HepG2 (cell line): ENCODE measurements around the gene MECR. TPM values are rescaled to one million over a fixed set of nuclear protein-coding genes. Genes with fewer than 3 reads are reported as not detected.

Source experiments
- ATAC-seq: fragments of 200-7000 bp; cut with Tn5 transposase; 3 replicates; pipeline ENCODE4 v1.9.1; 2020; ENCODE audit warnings: mild to moderate bottlenecking, moderate library complexity
- Bru-seq: library from RNA; stranded (reverse); fragments of 400-500 nt; gene quantifications from one replicate; lab custom pipeline; 2021; lab: Mats Ljungman, UMichigan
- BruChase-seq, 2 experiments: library from RNA; stranded (reverse); fragments of 400-500 nt; gene quantifications; one replicate each; lab custom pipeline; 2021; lab: Mats Ljungman, UMichigan
- BruUV-seq: library from RNA; stranded (reverse); fragments of 400-500 nt; replicated peaks from 2 replicates; lab custom pipeline; 2021; lab: Mats Ljungman, UMichigan
- CTCF ChIA-PET: fragments of 300-600 bp; formaldehyde crosslinking; extraction: SDS; loops from one replicate; lab custom pipeline; 2021; ENCODE audit warnings: low total read pairs, inconsistent platforms, low intra/inter-chr PET ratio; lab: Yijun Ruan, JAX
- POLR2A ChIA-PET: fragments of 350-600 bp; sonication (Branson Sonifier 250); formaldehyde crosslinking; loops from one replicate; lab custom pipeline; 2020; ENCODE audit warnings: antibody characterized with exemption, inconsistent platforms; lab: Yijun Ruan, JAX
- DNase-seq: peaks from one replicate; pipeline ENCODE4 v3.0.0-alpha.2; 2015; ENCODE audit warnings: low spot score
- FAIRE-seq: peaks from 3 replicates; lab custom pipeline; 2011; peaks lifted over from hg19 to GRCh38; lab: Jason Lieb, UNC
- H2AFZ ChIP-seq: one replicate; pipeline ENCODE4 v1.6.1; 2011; ENCODE audit warnings: low read length, inconsistent platforms
- H3K27ac ChIP-seq: fragments of 300-600 bp; 3 replicates; pipeline ENCODE4 v1.8.0; 2011; ENCODE audit warnings: mixed run types, mild to moderate bottlenecking, mixed read lengths, low read length, inconsistent platforms; ENCODE audit not compliant: insufficient read depth; ENCODE audit errors: extremely low read length
- H3K27me3 ChIP-seq, 2 experiments: fragments of 200-600 bp in 1 of 2; 2 replicates in 1 of 2; 3 replicates in 1 of 2; pipeline versions ENCODE4 v1.6.0 to v1.8.0; 2011; ENCODE audit warnings: low read length in 2 of 2, mild to moderate bottlenecking in 2 of 2, moderate library complexity in 2 of 2, inconsistent platforms in 1 of 2; ENCODE audit not compliant: insufficient read depth in 2 of 2, control insufficient read depth in 1 of 2
- H3K36me3 ChIP-seq, 2 experiments: fragments of 200-600 bp in 1 of 2; replicated peaks in 1 of 2; 2 replicates in 1 of 2; 3 replicates in 1 of 2; pipeline versions ENCODE4 v1.5.1 to v1.8.0; 2011; ENCODE audit warnings: low read length in 2 of 2, inconsistent platforms in 1 of 2; ENCODE audit not compliant: insufficient read depth in 2 of 2, control insufficient read depth in 1 of 2
- H3K4me1 ChIP-seq: 2 replicates; pipeline ENCODE4 v1.5.1; 2012; ENCODE audit warnings: low read length, inconsistent platforms; ENCODE audit not compliant: insufficient read depth
- H3K4me2 ChIP-seq: 2 replicates; pipeline ENCODE4 v1.6.0; 2011; ENCODE audit warnings: low read depth, low read length, inconsistent platforms
- H3K4me3 ChIP-seq, 3 experiments: fragments of 200-600 bp in 1 of 3; sonication (generic), shearing (Covaris generic) in 1 of 3; replicated peaks in 1 of 3; 2 replicates each; pipeline ENCODE4 v1.5.1; 2011 to 2016; ENCODE audit warnings: low read length in 3 of 3, inconsistent platforms in 2 of 3, low read depth in 2 of 3, mild to moderate bottlenecking in 2 of 3, control low read depth in 1 of 3, mixed read lengths in 1 of 3; ENCODE audit not compliant: insufficient read depth in 1 of 3
- H3K79me2 ChIP-seq: one replicate; pipeline ENCODE4 v1.6.1; 2011; ENCODE audit warnings: low read length, inconsistent platforms; ENCODE audit not compliant: insufficient read depth
- H3K9ac ChIP-seq: 2 replicates; pipeline ENCODE4 v1.6.0; 2011; ENCODE audit warnings: mild to moderate bottlenecking, low read depth, low read length, inconsistent platforms; ENCODE audit not compliant: insufficient read depth
- H3K9me3 ChIP-seq: 2 replicates; pipeline ENCODE4 v1.5.1; 2012; ENCODE audit warnings: mild to moderate bottlenecking, low read length
- H4K20me1 ChIP-seq: 2 replicates; pipeline ENCODE4 v1.6.0; 2011; ENCODE audit warnings: inconsistent platforms, mild to moderate bottlenecking, low read length, moderate library complexity; ENCODE audit not compliant: insufficient read depth
- ADNP ChIP-seq: sonication (generic); formaldehyde crosslinking; IDR thresholded peaks from 2 replicates; pipeline ENCODE4 v1.4.0; 2020; ENCODE audit warnings: missing genetic modification reagents
- GPN1 ChIP-seq: sonication (generic); formaldehyde crosslinking; IDR thresholded peaks from 2 replicates; pipeline ENCODE4 v1.5.1; 2020; ENCODE audit warnings: missing genetic modification reagents, borderline replicate concordance
- HNRNPH1 ChIP-seq: fragments of 200-400 bp; formaldehyde crosslinking; optimal IDR thresholded peaks from 2 replicates; pipeline ENCODE3; 2017; ENCODE audit warnings: mild to moderate bottlenecking, low read depth, low read length
- LBX2 ChIP-seq: sonication (generic); formaldehyde crosslinking; IDR thresholded peaks from 2 replicates; pipeline ENCODE4 v1.5.0; 2020; ENCODE audit warnings: missing genetic modification reagents, mild to moderate bottlenecking, borderline replicate concordance
- MAFG ChIP-seq: sonication (generic); formaldehyde crosslinking; IDR thresholded peaks from 2 replicates; pipeline ENCODE4 v1.5.1; 2020; ENCODE audit warnings: mild to moderate bottlenecking, missing genetic modification reagents
- PHF20 ChIP-seq: sonication (generic); formaldehyde crosslinking; IDR thresholded peaks from 2 replicates; pipeline ENCODE4 v1.5.0; 2020; ENCODE audit warnings: mild to moderate bottlenecking, missing genetic modification reagents
- REL ChIP-seq: sonication (generic); formaldehyde crosslinking; conservative IDR thresholded peaks from 2 replicates; pipeline ENCODE4 v1.8.0; 2022; ENCODE audit warnings: mild to moderate bottlenecking, missing genetic modification reagents, moderate library complexity
- TAF15 ChIP-seq: fragments of 200-400 bp; formaldehyde crosslinking; IDR thresholded peaks from one replicate; pipeline ENCODE4 v1.6.1; 2018; ENCODE audit warnings: mild to moderate bottlenecking, low read depth, low read length; ENCODE audit not compliant: poor library complexity, severe bottlenecking
- ZNF256 ChIP-seq: sonication (generic); formaldehyde crosslinking; conservative IDR thresholded peaks from 2 replicates; pipeline ENCODE4 v1.4.0; 2020; ENCODE audit warnings: missing genetic modification reagents
- ZNF383 ChIP-seq: sonication (generic); formaldehyde crosslinking; IDR thresholded peaks from 2 replicates; pipeline ENCODE4 v1.4.0; 2020; ENCODE audit warnings: missing genetic modification reagents, mild to moderate bottlenecking, borderline replicate concordance
- ZNF44 ChIP-seq: sonication (generic); formaldehyde crosslinking; IDR thresholded peaks from 2 replicates; pipeline ENCODE4 v1.5.1; 2020; ENCODE audit warnings: mild to moderate bottlenecking, missing genetic modification reagents
- ZNF513 ChIP-seq: sonication (generic); formaldehyde crosslinking; conservative IDR thresholded peaks from 2 replicates; pipeline ENCODE4 v1.5.0; 2020; ENCODE audit warnings: missing genetic modification reagents
- ZNF672 ChIP-seq: sonication (generic); formaldehyde crosslinking; IDR thresholded peaks from 2 replicates; pipeline ENCODE4 v1.8.1; 2022; ENCODE audit warnings: missing genetic modification reagents
- ZZZ3 ChIP-seq: sonication (generic); formaldehyde crosslinking; IDR thresholded peaks from 2 replicates; pipeline ENCODE4 v1.4.0; 2020; ENCODE audit warnings: missing genetic modification reagents, mild to moderate bottlenecking, borderline replicate concordance
- WGBS: methylation state at CpG from one replicate; pipeline ENCODE4 v1.1.6; 2017; ENCODE audit warnings: low lambda C conversion rate; 5-methylcytosine and 5-hydroxymethylcytosine counted together
- in situ Hi-C: cut with HindIII; loops from 2 replicates; pipeline ENCODE4 v1.10.0; 2017; ENCODE audit warnings: low pct_unique_long_range_greater_than_20kb; ENCODE audit not compliant: extremely low pct_ligation_motif_present
- intact Hi-C: fragments of 100-400 bp; cut with micrococcal nuclease; formaldehyde crosslinking; loops from one replicate; pipeline ENCODE4 v1.10.0; 2022; ENCODE audit not compliant: unreplicated experiment
- long read RNA-seq, 2 experiments: library from RNA in 1 of 2; library from polyadenylated mRNA in 1 of 2; stranded (forward) in 1 of 2; unstranded in 1 of 2; transcript quantifications; one replicate each; pipeline ENCODE4 v2.0.0, GENCODE V29; 2019 to 2022
- polyA minus RNA-seq, 3 experiments: library from RNA; depleted of rRNA, polyadenylated mRNA; stranded (reverse); fragments of >200 nt; gene quantifications; 2 replicates each; pipeline ENCODE4 v1.2.3, GENCODE V29; 2011; ENCODE audit warnings: low replicate concordance in 1 of 3
- polyA plus RNA-seq, 8 experiments: library from polyadenylated mRNA; depleted of rRNA in 3 of 8; stranded (reverse) in 7 of 8; unstranded in 1 of 8; fragments of >200 nt; fragmentation: Illumina TruSeq in 4 of 8; extraction: Trizol in 4 of 8; gene quantifications; 2 replicates each; pipeline versions ENCODE4 v1.2.1 to v1.2.3, GENCODE V29; 2011 to 2016; ENCODE audit warnings: low read depth in 4 of 8, missing spikeins in 1 of 8, mixed read lengths in 1 of 8; ENCODE audit not compliant: insufficient read depth in 1 of 8
- total RNA-seq, 5 experiments: library from RNA; depleted of rRNA; stranded (reverse); fragments of >200 nt; fragmentation: Illumina TruSeq; extraction: Trizol; gene quantifications; 2 replicates each; pipeline ENCODE4 v1.2.3, GENCODE V29; 2016; ENCODE audit warnings: low read depth in 1 of 5

MECR gene, protein sequence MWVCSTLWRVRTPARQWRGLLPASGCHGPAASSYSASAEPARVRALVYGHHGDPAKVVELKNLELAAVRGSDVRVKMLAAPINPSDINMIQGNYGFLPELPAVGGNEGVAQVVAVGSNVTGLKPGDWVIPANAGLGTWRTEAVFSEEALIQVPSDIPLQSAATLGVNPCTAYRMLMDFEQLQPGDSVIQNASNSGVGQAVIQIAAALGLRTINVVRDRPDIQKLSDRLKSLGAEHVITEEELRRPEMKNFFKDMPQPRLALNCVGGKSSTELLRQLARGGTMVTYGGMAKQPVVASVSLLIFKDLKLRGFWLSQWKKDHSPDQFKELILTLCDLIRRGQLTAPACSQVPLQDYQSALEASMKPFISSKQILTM
- total RNA-seq (2016; rRNA removed; fragmentation: Illumina TruSeq; extraction: Trizol) (21.2 and 24.9 TPM in 2 replicates), polyA plus RNA-seq (2011; rRNA removed) (18.8 and 19.0 TPM in 2 replicates), polyA minus RNA-seq (2011; rRNA and poly(A)+ RNA removed; ENCODE audit: low replicate concordance) (26.2 and 47.2 TPM in 2 replicates), Bru-seq, nascent RNA (percentile 59 among the genes with signal in this experiment), BruChase-seq, experiment 1, labeled RNA remaining after a 6-hour chase (percentile 50 among the genes with signal in this experiment), BruChase-seq, experiment 2, labeled RNA remaining after a 2-hour chase (percentile 50 among the genes with signal in this experiment)
- 40.7 and 49.2 TPM in 2 replicates for total RNA-seq (2016; cell fraction: cytosol; rRNA removed; fragmentation: Illumina TruSeq; extraction: Trizol; ENCODE audit: low read depth)
- 18.4 and 19.7 TPM in 2 replicates for total RNA-seq (2016; cell fraction: insoluble cytoplasmic fraction; rRNA removed; fragmentation: Illumina TruSeq; extraction: Trizol)
- total RNA-seq (2016; cell fraction: membrane; rRNA removed; fragmentation: Illumina TruSeq; extraction: Trizol), result 43.7 and 46.5 TPM in 2 replicates
- total RNA-seq (2016; cell fraction: nucleus; rRNA removed; fragmentation: Illumina TruSeq; extraction: Trizol), result 20.0 and 20.4 TPM in 2 replicates
- 13.7 and 17.3 TPM in 2 replicates for polyA plus RNA-seq (2011; cell fraction: cytosol; rRNA removed)
- 21.4 and 26.7 TPM in 2 replicates for polyA plus RNA-seq (2011; cell fraction: nucleus; rRNA removed)
- 12.7 and 17.0 TPM in 2 replicates for polyA plus RNA-seq (2012)
- polyA plus RNA-seq (2016; cell fraction: cytosol; fragmentation: Illumina TruSeq; extraction: Trizol; ENCODE audit: low read depth), result 61.3 and 62.7 TPM in 2 replicates
- polyA plus RNA-seq (2016; cell fraction: insoluble cytoplasmic fraction; fragmentation: Illumina TruSeq; extraction: Trizol; ENCODE audit: low read depth), result 17.8 and 18.6 TPM in 2 replicates
- 46.4 and 47.2 TPM in 2 replicates for polyA plus RNA-seq (2016; cell fraction: membrane; fragmentation: Illumina TruSeq; extraction: Trizol; ENCODE audit: low read depth)
- 28.0 and 30.8 TPM in 2 replicates for polyA plus RNA-seq (2016; cell fraction: nucleus; fragmentation: Illumina TruSeq; extraction: Trizol; ENCODE audit: insufficient read depth, low read depth)
- polyA minus RNA-seq (2011; cell fraction: cytosol; rRNA and poly(A)+ RNA removed), result 8.0 and 9.2 TPM in 2 replicates
- polyA minus RNA-seq (2011; cell fraction: nucleus; rRNA and poly(A)+ RNA removed), result 22.4 and 23.0 TPM in 2 replicates
- long read RNA-seq, experiment 1, transcript MECR-201 (10 exons, 1,353 nt), result major isoform, 24 of 35 reads
- long read RNA-seq, experiment 1, partial matches to known transcripts, result 2 of 35 reads
- long read RNA-seq, experiment 1, other reads (novel, unspliced or antisense), result 7 of 35 reads
- long read RNA-seq, experiment 2, transcript MECR-201 (10 exons, 1,353 nt), result major isoform, 12 of 20 reads
- long read RNA-seq, experiment 2, partial matches to known transcripts, result 0 of 20 reads
- long read RNA-seq, experiment 2, other reads (novel, unspliced or antisense), result 6 of 20 reads

DNA sequence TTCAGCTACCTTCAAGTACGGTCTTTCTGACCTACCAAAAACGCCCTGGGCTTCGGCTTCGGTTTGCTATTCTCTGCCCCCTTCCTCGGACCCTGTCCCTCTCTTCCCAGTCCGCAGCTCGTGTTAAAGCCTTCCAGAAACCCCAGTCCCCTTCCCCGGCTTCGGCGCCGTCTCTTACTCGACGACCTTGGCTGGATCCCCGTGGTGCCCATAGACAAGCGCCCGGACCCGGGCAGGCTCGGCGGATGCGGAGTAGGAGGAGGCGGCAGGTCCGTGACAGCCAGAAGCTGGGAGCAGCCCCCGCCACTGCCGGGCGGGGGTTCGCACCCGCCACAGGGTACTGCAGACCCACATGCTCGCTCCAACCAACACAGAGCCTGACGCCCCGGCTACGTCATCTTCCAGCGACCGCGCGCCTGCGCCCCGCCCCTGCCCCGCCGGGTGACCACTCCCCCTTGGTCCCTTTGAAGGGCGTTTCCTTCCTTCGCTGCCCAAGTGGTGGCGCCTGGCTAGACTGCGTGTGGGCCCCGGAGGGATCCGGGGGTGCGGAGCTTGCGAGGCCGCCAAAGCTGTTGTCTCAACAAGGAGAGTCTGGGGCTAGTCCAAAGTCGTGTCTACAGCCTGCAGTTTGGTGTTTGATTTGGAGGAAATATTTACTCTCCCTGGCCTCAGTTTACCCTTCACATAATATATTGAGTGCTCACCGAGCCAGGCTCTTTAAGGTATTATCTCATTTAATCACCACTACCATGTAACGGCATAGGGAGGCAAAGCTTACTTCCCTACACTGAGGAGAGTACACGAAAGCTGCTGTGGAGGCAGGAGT lies at the start of gene MECR:
TSS of gene MECR (minus strand) at position 382 of the 826 bp plus-strand sequence. CDS start at position 354, 28 bp downstream.
- no peaks in the 10 kb centered on the region for H4K20me1 ChIP-seq
- ChIA-PET CTCF (no interaction called here), POLR2A (interaction anchor here (0.5 to 1.9 kb wide), 4 partner anchors 8 to 184 kb away, joined by 3 to 9 read pairs (median 4); partner anchors contain the start of gene SRSF4)
- in situ Hi-C loops (loop anchor here (10.0 kb wide), 3 partner anchors 224 to 874 kb away; no protein-coding TSS in a partner anchor), intact Hi-C loops (loop anchor here (10.0 kb wide), 2 partner anchors 114 to 1474 kb away; no protein-coding TSS in a partner anchor)
- H3K27me3 ChIP-seq, result peaks cover 0 to 17% of the 10 kb centered on the region in 2 experiments; a peak in 1 of 5 replicates
- H3K4me1 ChIP-seq, result peaks cover 56% of the 10 kb centered on the region
- H2AFZ ChIP-seq, result peak within 1 kb of the TSS; percentile 90
- WGBS, result 6% methylated on average over 22 of the region's 52 CpGs
- H3K9me3 ChIP-seq, result no peaks in the 10 kb centered on the region
- peak within 1 kb of the TSS; percentile 74 for H3K9ac ChIP-seq
- H3K27ac ChIP-seq, result peak within 1 kb of the TSS; percentile 43
- H3K36me3 ChIP-seq, result no peaks in the 10 kb centered on the region
- DNase-seq (peak; percentile 83), FAIRE-seq (peak; percentile 66), ATAC-seq (peak; percentile 94)
- no TSS peak for BruUV-seq
- peak within 1 kb of the TSS; percentile 72 to 83 (median 82) for H3K4me3 ChIP-seq
- peak within 1 kb of the TSS; percentile 94 for H3K4me2 ChIP-seq
- peaks cover 16% of the 10 kb centered on the region for H3K79me2 ChIP-seq
- TF ChIP-seq ADNP (peak; percentile 24; the same call in 1 of the 2 replicates), TAF15 (peak; percentile 40), ZZZ3 (CRISPR knock-in tag) (no peak; the same call in 1 of the 2 replicates), ZNF513 (CRISPR knock-in tag) (no peak), LBX2 (no peak), ZNF383 (CRISPR knock-in tag) (no peak), HNRNPH1 (no peak), PHF20 (CRISPR knock-in tag) (peak; percentile 93), ZNF44 (CRISPR knock-in tag) (peak; percentile 59; the same call in 1 of the 2 replicates), ZNF672 (no peak), GPN1 (CRISPR knock-in tag) (0 out of 2 replicates have a peak, but pooled peaks have one; percentile 13), REL (CRISPR knock-in tag) (no peak), ZNF256 (CRISPR knock-in tag) (no peak), MAFG (CRISPR knock-in tag) (no peak)
